ENCODE data around the gene MTIF2.

The MTIF2 gene

GRCh38 chr2:55223958-55224760, 44.9 kb downstream of the MTIF2 start:
- H3K36me3 ChIP-seq (ENCODE audit: control insufficient read depth, low read length): peaks cover 18% of the 10 kb centered on the region
- H4K20me1 ChIP-seq (ENCODE audit: control insufficient read depth, insufficient read depth, low read depth, low read length): no peaks in the 10 kb centered on the region
- no peaks in the 10 kb centered on the region for H3K27me3 ChIP-seq (ENCODE audit: control insufficient read depth, low read length)
- peaks cover 14% of the 10 kb centered on the region for H3F3A ChIP-seq (ENCODE audit: control insufficient read depth, insufficient read depth)
- H3K4me2 ChIP-seq (ENCODE audit: low read length): peak overlapping the region; percentile 58; the same call in 1 of the 2 replicates
- H3K9me3 ChIP-seq (ENCODE audit: control insufficient read depth, insufficient read depth, low read length): no peaks in the 10 kb centered on the region
- peaks cover 43% of the 10 kb centered on the region for H3K79me2 ChIP-seq (ENCODE audit: control insufficient read depth, low read length)
- H3K4me3 ChIP-seq (ENCODE audit: low read length): peak overlapping the region; percentile 65
- TF ChIP-seq EZH2phosphoT487 (IDR thresholded peaks at IDR 0.05; ENCODE audit: borderline replicate concordance, low read length): no peak
- TF ChIP-seq, protein P1, sequence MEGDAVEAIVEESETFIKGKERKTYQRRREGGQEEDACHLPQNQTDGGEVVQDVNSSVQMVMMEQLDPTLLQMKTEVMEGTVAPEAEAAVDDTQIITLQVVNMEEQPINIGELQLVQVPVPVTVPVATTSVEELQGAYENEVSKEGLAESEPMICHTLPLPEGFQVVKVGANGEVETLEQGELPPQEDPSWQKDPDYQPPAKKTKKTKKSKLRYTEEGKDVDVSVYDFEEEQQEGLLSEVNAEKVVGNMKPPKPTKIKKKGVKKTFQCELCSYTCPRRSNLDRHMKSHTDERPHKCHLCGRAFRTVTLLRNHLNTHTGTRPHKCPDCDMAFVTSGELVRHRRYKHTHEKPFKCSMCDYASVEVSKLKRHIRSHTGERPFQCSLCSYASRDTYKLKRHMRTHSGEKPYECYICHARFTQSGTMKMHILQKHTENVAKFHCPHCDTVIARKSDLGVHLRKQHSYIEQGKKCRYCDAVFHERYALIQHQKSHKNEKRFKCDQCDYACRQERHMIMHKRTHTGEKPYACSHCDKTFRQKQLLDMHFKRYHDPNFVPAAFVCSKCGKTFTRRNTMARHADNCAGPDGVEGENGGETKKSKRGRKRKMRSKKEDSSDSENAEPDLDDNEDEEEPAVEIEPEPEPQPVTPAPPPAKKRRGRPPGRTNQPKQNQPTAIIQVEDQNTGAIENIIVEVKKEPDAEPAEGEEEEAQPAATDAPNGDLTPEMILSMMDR (IDR thresholded peaks at IDR 0.05; ENCODE audit: low read depth, low read length, poor library complexity, severe bottlenecking): no peak
- H3K9me2 ChIP-seq (replicated peaks; ENCODE audit: control insufficient read depth, low read length): no peaks in the 10 kb centered on the region
- peak overlapping the region; percentile 65 for H3K27ac ChIP-seq (ENCODE audit: low read depth, low read length)
- peaks cover 28% of the 10 kb centered on the region for H3K4me1 ChIP-seq (ENCODE audit: control insufficient read depth, low read length)

GRCh38 chr2:55213822-55214221, 55.2 kb downstream of the MTIF2 start:
- TF ChIP-seq EZH2phosphoT487 (IDR thresholded peaks at IDR 0.05; ENCODE audit: borderline replicate concordance, low read length): no peak
- TF ChIP-seq, protein P1 (IDR thresholded peaks at IDR 0.05; ENCODE audit: low read depth, low read length, poor library complexity, severe bottlenecking): no peak
- no peaks in the 10 kb centered on the region for H3K79me2 ChIP-seq (ENCODE audit: control insufficient read depth, low read length)

GRCh38 chr2:55204950-55205349, 64.1 kb downstream of the MTIF2 start:
- no peak for TF ChIP-seq EZH2phosphoT487 (IDR thresholded peaks at IDR 0.05; ENCODE audit: borderline replicate concordance, low read length)
- TF ChIP-seq, protein P1 (IDR thresholded peaks at IDR 0.05; ENCODE audit: low read depth, low read length, poor library complexity, severe bottlenecking): no peak
- no peaks in the 10 kb centered on the region for H3K4me1 ChIP-seq (ENCODE audit: control insufficient read depth, low read length)
- no peaks in the 10 kb centered on the region for H4K20me1 ChIP-seq (ENCODE audit: control insufficient read depth, insufficient read depth, low read depth, low read length)
- peaks cover 21% of the 10 kb centered on the region for H3K36me3 ChIP-seq (ENCODE audit: control insufficient read depth, low read length)
- no peaks in the 10 kb centered on the region for H3K79me2 ChIP-seq (ENCODE audit: control insufficient read depth, low read length)
- no peak overlapping the region for H3K4me3 ChIP-seq (ENCODE audit: low read length)
- no peak overlapping the region for H3K27ac ChIP-seq (ENCODE audit: low read depth, low read length)
- peaks cover 4% of the 10 kb centered on the region for H3F3A ChIP-seq (ENCODE audit: control insufficient read depth, insufficient read depth)
- H3K27me3 ChIP-seq (ENCODE audit: control insufficient read depth, low read length): no peaks in the 10 kb centered on the region
- no peak overlapping the region for H3K4me2 ChIP-seq (ENCODE audit: low read length)
- H3K9me3 ChIP-seq (ENCODE audit: control insufficient read depth, insufficient read depth, low read length): no peaks in the 10 kb centered on the region
- no peaks in the 10 kb centered on the region for H3K9me2 ChIP-seq (replicated peaks; ENCODE audit: control insufficient read depth, low read length)

More at GRCh38 chr2:55213822-55214221, 55.2 kb downstream of the MTIF2 start:
- H3K36me3 ChIP-seq (ENCODE audit: control insufficient read depth, low read length): no peaks in the 10 kb centered on the region
- no peak overlapping the region for H3K27ac ChIP-seq (ENCODE audit: low read depth, low read length)
- H3F3A ChIP-seq (ENCODE audit: control insufficient read depth, insufficient read depth): no peaks in the 10 kb centered on the region
- H3K9me3 ChIP-seq (ENCODE audit: control insufficient read depth, insufficient read depth, low read length): no peaks in the 10 kb centered on the region
- no peak overlapping the region for H3K4me3 ChIP-seq (ENCODE audit: low read length)
- no peaks in the 10 kb centered on the region for H3K4me1 ChIP-seq (ENCODE audit: control insufficient read depth, low read length)
- H3K4me2 ChIP-seq (ENCODE audit: low read length): no peak overlapping the region
- H3K9me2 ChIP-seq (replicated peaks; ENCODE audit: control insufficient read depth, low read length): no peaks in the 10 kb centered on the region
- no peaks in the 10 kb centered on the region for H3K27me3 ChIP-seq (ENCODE audit: control insufficient read depth, low read length)
- H4K20me1 ChIP-seq (ENCODE audit: control insufficient read depth, insufficient read depth, low read depth, low read length): no peaks in the 10 kb centered on the region
